Sigmoid colon (tissue), 4 donors: ENCODE results near the gene EIF3F.

ENCODE experiments used
- POLR2AphosphoS5 ChIP-seq, 4 donors: sonication (generic); formaldehyde crosslinking; IDR thresholded peaks; one replicate each; pipeline ENCODE4 v1.6.1; 2017; ENCODE audit warnings: antibody characterized with exemption in 4 of 4
- TF ChIP-seq, protein P1 (sequence below), 4 experiments: fragments of 450-650 bp in 3 of 4; fragments of 200-600 bp in 1 of 4; IDR thresholded peaks; one replicate each; pipeline ENCODE4 v1.5.1; 2016 to 2019; ENCODE audit warnings: antibody characterized with exemption in 4 of 4, mild to moderate bottlenecking in 3 of 4, moderate library complexity in 2 of 4

- no peak for TF ChIP-seq POLR2AphosphoS5 (IDR thresholded peaks at IDR 0.05)
- TF ChIP-seq, protein P1, sequence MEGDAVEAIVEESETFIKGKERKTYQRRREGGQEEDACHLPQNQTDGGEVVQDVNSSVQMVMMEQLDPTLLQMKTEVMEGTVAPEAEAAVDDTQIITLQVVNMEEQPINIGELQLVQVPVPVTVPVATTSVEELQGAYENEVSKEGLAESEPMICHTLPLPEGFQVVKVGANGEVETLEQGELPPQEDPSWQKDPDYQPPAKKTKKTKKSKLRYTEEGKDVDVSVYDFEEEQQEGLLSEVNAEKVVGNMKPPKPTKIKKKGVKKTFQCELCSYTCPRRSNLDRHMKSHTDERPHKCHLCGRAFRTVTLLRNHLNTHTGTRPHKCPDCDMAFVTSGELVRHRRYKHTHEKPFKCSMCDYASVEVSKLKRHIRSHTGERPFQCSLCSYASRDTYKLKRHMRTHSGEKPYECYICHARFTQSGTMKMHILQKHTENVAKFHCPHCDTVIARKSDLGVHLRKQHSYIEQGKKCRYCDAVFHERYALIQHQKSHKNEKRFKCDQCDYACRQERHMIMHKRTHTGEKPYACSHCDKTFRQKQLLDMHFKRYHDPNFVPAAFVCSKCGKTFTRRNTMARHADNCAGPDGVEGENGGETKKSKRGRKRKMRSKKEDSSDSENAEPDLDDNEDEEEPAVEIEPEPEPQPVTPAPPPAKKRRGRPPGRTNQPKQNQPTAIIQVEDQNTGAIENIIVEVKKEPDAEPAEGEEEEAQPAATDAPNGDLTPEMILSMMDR (IDR thresholded peaks at IDR 0.05): no peak
Measured at GRCh38 chr11:8026982-8027381, 39.8 kb downstream of the EIF3F start.
